Measurements from ENCODE around the gene TTC9.

Gene TTC9

DNA sequence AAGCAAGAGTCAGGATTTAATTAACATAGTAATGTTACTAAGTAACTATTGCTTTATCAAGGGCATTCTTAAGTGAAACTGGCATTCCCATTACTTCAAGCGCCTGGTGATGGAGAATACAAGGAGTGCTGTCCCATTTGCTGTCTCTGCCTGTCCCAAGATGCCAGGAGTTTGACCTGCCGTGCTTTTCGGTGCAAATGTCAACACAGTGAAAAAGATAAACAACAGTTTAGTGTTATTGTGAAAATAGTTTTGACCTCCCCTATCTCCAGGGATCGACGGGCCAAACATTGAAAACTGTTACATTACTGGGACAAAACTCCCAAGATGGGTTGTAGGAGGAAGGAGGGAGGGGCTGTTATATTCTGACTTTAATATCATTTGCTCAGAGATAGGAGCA lies 74.8 kb downstream of the TTC9 start:
- no peak for DNase-seq (ENCODE audit: low read depth)

GRCh38 chr14:70716958-70717357 lies 75.2 kb downstream of the TTC9 start:
- no peak for DNase-seq (ENCODE audit: low read depth)

DNA sequence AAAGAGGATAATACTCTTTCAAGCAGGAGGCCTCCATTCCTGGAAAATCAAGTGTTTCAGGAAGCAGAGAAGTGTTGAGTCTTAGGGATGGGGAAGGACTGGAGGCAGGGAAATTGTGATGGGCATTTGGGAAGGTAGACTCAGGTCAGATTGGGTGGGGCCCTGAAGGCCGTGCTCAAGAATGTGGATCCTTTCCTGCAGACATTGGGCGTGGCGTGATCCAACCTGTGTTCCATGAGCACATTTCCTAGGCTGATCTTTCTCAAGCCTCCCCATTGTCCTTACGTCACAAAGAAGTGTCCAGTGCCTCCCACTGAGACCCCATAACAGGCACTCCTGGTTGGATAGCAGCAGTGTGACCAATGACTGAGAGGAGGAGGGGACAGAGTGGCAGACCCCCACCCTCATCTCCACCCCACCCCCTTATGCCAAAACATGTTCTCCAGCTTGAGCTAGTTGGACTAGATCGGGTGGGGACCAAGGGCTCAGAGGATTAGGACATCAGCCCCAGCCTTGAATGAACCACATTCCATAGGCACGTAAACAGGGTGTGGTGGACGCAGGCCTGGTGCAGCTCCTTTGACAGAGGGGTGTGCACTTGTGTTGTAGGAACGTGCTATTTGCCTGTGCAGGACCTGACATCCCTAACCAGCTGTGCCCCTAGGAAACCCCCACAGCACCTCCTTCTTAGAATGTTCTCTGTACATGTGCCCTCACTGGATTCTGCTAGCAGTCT lies 76.8 kb downstream of the TTC9 start:
- DNase-seq (ENCODE audit: low read depth) = no peak

DNA sequence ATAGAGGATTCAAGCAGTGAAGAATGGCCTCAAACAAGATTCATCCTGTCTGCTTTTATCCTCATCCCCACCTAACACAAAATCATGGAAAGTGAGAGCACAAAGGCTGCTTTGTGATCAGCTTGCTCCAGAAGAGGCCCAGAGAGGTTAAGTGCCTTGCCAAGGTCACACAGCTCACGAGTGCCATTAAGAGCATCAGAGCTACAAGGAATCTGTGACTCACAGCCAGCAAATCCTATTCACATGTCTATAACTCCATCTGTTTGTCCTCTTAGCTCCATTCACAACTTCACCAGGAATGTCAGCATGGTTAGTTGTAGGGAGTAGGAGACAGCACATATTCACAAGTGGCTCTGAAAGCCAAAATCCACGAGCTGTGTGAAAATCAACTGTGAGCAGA lies 79.8 kb downstream of the TTC9 start:
- DNase-seq (ENCODE audit: low read depth) = no peak

DNA sequence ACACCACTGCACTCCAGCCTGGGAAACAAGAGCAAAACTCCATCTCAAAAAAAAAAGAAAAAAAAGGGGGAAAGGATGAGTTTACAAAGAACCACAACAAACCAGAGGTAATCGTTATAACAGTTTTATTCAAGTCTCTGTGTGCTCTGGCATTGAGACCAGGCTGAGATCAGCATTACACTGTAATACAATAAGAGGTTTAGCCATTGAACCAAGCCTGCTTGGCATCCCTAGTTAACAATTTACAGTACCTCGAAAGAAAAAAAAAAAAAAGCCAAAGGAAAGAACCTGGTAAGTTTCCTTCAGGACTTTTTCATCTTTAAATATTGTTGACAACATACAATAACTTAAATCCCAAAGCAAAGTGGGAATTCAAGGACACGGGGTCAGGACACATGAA lies 80.7 kb downstream of the TTC9 start:
- no peak for DNase-seq (ENCODE audit: low read depth)

DNA sequence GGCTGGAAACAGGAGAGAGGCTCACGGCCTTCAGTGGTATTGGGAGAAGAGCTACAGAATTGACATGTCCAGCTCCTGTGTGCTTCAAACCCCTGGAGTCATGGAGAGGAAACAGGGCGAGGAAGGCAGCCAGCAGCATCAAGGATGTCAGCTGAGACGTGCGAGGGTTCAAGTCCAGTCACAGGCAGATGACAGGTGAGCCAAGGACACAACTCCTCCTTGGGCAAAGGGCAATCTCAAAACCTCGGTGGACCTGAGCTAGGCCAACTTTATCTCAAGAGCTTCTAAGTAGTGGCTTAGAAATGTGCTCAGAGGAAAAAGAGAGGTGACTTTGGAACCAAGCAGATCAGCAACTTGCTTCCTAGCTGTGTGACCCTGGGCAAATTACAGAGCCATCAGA lies 81.6 kb downstream of the TTC9 start:
- no peak for DNase-seq (ENCODE audit: low read depth)

- no peak for DNase-seq (ENCODE audit: low read depth)
These were observed 82.4 kb downstream of the TTC9 start for GRCh38 chr14:70724110-70724509.

DNA sequence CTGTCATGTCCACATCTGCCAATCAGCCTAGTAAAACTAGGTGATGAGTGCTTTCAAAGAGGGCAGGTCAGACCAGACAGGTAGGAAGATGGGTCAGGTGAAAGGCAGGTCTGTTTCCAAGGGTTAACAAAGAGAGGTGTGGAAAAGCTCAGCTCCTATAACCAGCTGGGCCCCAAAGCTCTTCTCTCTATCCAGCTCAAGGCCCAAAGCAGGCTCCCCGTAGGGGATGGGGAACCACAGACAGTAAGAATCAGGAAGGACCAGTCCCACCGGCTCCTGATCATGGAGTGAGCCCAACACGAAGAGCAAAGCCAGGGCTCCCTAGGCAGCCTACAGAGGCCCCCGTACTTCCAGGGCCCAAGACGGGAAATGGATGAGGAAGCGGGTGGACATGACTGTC lies 83.2 kb downstream of the TTC9 start:
- no peak for DNase-seq (ENCODE audit: low read depth)
